NB4 (cell line): Measurements from ENCODE around the gene ADCY6.

Experiments
- MYC ChIP-seq: IDR thresholded peaks from 2 replicates; pipeline ENCODE4 v1.6.1; 2011; ENCODE audit warnings: low read depth, low read length
- POLR2A ChIP-seq: IDR thresholded peaks from 2 replicates; pipeline ENCODE4 v1.6.1; 2011; ENCODE audit warnings: mild to moderate bottlenecking; ENCODE audit not compliant: insufficient read length; ENCODE audit errors: extremely low read depth
- TF ChIP-seq, protein P1 (sequence below): IDR thresholded peaks from one replicate; pipeline ENCODE4 v1.5.1; 2012; ENCODE audit warnings: low read depth, low read length
- TF ChIP-seq, protein P2 (sequence below): IDR thresholded peaks from 2 replicates; pipeline ENCODE4 v1.6.1; 2011; ENCODE audit warnings: low read depth, low read length

DNA sequence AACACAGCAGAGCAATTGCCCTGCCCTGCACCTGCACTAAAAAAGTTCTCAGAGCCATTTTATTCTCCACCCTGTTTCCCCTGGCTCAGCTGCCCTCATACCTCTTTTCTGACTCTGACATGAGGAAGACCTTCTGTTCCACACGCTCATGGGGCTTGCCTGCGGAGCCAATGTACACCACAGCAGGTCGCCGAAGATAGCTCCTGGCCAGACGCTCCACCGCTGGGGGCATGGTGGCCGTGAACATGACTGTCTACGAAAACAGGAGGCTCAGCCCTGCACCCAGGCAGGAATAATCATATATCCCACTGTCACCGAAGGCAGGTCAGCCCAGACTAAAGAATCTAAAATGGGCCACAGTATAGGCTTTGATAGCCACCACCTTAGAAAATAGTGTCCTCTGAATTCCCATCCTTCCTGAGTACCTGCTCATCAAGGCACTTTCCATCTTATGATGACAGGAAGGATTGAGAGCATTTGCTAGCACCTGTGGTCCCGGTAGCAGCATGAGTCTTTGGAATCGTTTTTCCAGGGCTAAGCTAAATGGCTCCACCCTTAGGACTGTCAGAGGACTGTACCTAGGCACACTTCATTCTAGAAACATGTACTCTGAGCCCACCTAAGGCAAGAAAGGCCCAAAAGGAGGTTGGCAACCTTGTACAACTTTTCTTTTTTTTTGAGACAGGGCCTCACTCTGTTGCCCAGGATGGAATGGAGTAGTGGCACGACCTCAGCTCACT lies 43.6 kb upstream of the ADCY6 start:
- TF ChIP-seq, protein P1, sequence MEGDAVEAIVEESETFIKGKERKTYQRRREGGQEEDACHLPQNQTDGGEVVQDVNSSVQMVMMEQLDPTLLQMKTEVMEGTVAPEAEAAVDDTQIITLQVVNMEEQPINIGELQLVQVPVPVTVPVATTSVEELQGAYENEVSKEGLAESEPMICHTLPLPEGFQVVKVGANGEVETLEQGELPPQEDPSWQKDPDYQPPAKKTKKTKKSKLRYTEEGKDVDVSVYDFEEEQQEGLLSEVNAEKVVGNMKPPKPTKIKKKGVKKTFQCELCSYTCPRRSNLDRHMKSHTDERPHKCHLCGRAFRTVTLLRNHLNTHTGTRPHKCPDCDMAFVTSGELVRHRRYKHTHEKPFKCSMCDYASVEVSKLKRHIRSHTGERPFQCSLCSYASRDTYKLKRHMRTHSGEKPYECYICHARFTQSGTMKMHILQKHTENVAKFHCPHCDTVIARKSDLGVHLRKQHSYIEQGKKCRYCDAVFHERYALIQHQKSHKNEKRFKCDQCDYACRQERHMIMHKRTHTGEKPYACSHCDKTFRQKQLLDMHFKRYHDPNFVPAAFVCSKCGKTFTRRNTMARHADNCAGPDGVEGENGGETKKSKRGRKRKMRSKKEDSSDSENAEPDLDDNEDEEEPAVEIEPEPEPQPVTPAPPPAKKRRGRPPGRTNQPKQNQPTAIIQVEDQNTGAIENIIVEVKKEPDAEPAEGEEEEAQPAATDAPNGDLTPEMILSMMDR, result no peak
- no peak for TF ChIP-seq POLR2A
- TF ChIP-seq, protein P2, sequence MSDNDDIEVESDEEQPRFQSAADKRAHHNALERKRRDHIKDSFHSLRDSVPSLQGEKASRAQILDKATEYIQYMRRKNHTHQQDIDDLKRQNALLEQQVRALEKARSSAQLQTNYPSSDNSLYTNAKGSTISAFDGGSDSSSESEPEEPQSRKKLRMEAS, result no peak
- TF ChIP-seq MYC, result no peak
